Lower leg skin (tissue), 4 donors: Measurements from ENCODE around the gene ATP9B. TPM values are rescaled to one million over a fixed set of nuclear protein-coding genes. Genes with fewer than 3 reads are reported as not detected.

Source experiments
- DNase-seq, 2 donors: peaks; one replicate each; pipeline ENCODE4 v3.0.0-alpha.2; 2019; ENCODE audit warnings: low spot score in 2 of 2
- H3K4me3 ChIP-seq: fragments of 200-600 bp; sonication (generic); 2 replicates; pipeline ENCODE4 v1.5.1; 2017; ENCODE audit warnings: mild to moderate bottlenecking, low read depth; ENCODE audit not compliant: poor library complexity, severe bottlenecking
- CTCF ChIP-seq, 3 donors: fragments of 450-650 bp; IDR thresholded peaks; one replicate each; pipeline ENCODE4 v1.5.1; 2016; ENCODE audit warnings: antibody characterized with exemption in 3 of 3, mild to moderate bottlenecking in 3 of 3, moderate library complexity in 2 of 3
- POLR2A ChIP-seq, 2 donors: fragments of 450-650 bp; IDR thresholded peaks; one replicate each; pipeline ENCODE4 v1.6.1; 2016 to 2017; ENCODE audit warnings: antibody characterized with exemption in 2 of 2, mild to moderate bottlenecking in 1 of 2, moderate library complexity in 1 of 2
- WGBS, 2 donors: methylation state at CpG; one replicate each; pipeline ENCODE4 v1.1.5; 2018; 5-methylcytosine and 5-hydroxymethylcytosine counted together
- intact Hi-C: fragments of 100-400 bp; cut with DNase I; formaldehyde crosslinking; loops from one replicate; pipeline ENCODE4 v1.15.0; 2023; ENCODE audit warnings: low total_unique reads
- total RNA-seq, 4 donors: library from RNA; depleted of rRNA; stranded (reverse); fragments of >200 nt; gene quantifications; one replicate each; pipeline ENCODE4 v1.1.0, GENCODE V29; 2016

The ATP9B gene
- total RNA-seq, 4 donors from 2014 or later: 19.9 to 39.9 (median 26.0) TPM

GRCh38 chr18:79413426-79413825 lies 344.2 kb downstream of the ATP9B start:
- 96 to 97% methylated on average over 16 of the region's 16 CpGs for WGBS, 2 donors
- intact Hi-C loops: no loop called here
- no peak overlapping the region for H3K4me3 ChIP-seq
- no peak for TF ChIP-seq POLR2A (IDR thresholded peaks at IDR 0.05)
- no peak for DNase-seq

DNA sequence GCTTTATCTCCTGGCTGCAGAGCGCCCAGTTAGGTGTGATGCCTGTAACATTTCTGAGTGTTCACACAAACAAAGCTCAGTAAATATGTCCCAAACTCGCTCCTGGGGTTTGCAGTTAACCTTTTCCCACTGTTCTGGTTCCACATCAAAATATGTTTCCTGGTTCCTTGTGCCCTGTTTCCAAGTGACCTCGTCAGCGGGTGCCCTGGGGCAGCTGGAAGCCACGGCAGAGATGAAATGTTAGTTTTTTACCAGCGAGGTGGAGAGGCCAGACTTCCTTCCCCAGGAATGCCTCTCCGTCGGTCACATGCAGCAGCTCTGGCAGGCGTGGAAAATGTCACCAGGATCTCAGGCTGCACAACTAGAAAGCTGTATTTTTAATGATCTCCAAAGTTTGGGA lies 344.7 kb downstream of the ATP9B start:
- 77 to 87% methylated on average over 9 of the region's 9 CpGs for WGBS, 2 donors
- DNase-seq: no peak
- H3K4me3 ChIP-seq: no peak overlapping the region
- TF ChIP-seq CTCF (IDR thresholded peaks at IDR 0.05) (no peak), POLR2A (IDR thresholded peaks at IDR 0.05) (no peak)
- intact Hi-C loops: no loop called here

DNA sequence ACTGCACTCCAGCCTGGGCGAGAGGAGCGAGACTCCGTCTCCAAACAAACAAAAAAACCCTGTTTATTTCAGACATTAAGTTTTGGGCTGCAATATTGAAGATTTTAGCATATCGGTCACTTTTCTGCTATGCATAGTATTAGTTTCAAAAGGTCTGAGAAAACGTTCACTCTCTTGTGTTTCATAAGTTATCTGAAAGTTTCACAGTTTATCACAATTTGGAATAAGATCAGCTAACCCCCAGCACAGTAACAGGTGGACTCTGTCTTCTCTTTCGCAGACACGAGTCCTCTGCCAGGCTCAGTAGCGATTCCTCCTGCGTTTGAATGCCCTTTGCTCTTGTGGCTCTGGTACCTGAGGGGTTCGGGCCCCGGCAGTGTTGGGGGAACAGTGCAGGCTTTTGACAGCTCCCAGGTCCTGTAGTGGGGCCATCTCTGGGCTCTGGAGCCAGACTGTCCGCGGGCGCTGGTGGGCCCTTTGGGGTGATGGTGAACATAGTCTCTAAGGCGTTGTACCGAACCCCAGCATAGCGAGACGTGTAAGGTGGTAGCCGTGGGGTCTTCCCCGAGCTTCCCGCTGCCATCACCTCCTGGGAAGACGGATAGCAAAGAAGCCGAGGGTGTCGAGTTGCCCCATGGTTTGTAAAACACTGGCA lies 347.0 kb downstream of the ATP9B start:
- no peak for DNase-seq
- H3K4me3 ChIP-seq: no peak overlapping the region
- TF ChIP-seq CTCF (IDR thresholded peaks at IDR 0.05): no peak
- no peak for TF ChIP-seq POLR2A (IDR thresholded peaks at IDR 0.05)
- intact Hi-C loops: no loop called here
- 87 to 88% methylated on average over 24 of the region's 24 CpGs for WGBS, 2 donors

- H3K4me3 ChIP-seq: no peak overlapping the region
- intact Hi-C loops: no loop called here
- no peak for DNase-seq
- TF ChIP-seq POLR2A (IDR thresholded peaks at IDR 0.05) (no peak), CTCF (IDR thresholded peaks at IDR 0.05) (no peak)
- 40 to 63% methylated on average over 11 to 12 of the region's 12 CpGs for WGBS, 2 donors
Observed at GRCh38 chr18:79416677-79417052, 347.5 kb downstream of the ATP9B start.

DNA sequence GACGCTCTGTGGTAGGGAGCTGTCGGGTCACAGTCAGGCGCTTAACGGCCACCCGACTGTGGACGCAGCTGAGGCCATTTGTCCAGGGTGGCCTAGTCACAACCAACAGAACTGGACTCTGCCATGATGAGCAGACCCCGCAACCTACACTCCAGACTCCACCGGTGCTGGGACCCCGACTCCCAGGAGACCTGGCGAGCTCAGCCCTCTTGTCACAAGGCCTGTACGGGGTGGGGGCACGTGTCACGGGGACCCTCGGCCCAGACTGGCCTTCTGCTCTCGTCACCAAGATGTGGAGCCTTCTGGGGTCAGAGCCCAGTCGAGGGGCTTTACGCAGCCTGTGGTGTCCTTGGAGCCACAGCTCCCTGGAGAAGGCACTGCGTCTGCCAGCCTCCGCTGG lies 349.0 kb downstream of the ATP9B start:
- intact Hi-C loops: no loop called here
- H3K4me3 ChIP-seq: no peak overlapping the region
- TF ChIP-seq POLR2A (IDR thresholded peaks at IDR 0.05) (no peak), CTCF (IDR thresholded peaks at IDR 0.05) (no peak)
- 92 to 97% methylated on average over 15 to 18 of the region's 19 CpGs for WGBS, 2 donors
- no peak for DNase-seq

DNA sequence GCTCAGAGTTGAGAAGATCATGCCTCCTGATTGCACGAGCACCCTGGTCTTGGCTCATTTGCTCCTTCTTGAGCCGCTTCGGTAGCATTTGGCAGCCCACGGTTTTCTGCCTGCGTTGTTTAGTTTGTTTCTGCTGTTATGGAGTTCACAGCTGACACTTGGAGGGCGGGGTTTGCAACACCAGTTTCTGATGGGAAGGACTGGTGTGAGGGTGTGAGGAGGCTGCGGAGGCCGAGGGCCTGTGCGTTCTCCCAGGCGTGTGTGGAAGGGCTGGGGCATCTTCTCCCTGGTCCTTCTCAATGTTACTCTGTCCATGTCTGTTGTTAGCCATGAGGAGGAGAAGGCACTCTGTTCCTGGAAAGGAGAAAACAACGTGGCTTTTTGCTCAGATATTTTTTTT lies 349.4 kb downstream of the ATP9B start:
- WGBS, 2 donors: 88 to 89% methylated on average over 11 of the region's 11 CpGs
- no peak for DNase-seq
- intact Hi-C loops: no loop called here
- no peak overlapping the region for H3K4me3 ChIP-seq
- TF ChIP-seq CTCF (IDR thresholded peaks at IDR 0.05) (no peak), POLR2A (IDR thresholded peaks at IDR 0.05) (no peak)
